HG02588 (cell line): Measurements from ENCODE around the gene SOBP.

ENCODE experiments used
- ATAC-seq: cut with Tn5 transposase; IDR thresholded peaks from one replicate; pipeline ENCODE4 v1.9.1; 2021; ENCODE audit warnings: mild to moderate bottlenecking, moderate library complexity; ENCODE audit not compliant: unreplicated experiment

Gene SOBP

DNA sequence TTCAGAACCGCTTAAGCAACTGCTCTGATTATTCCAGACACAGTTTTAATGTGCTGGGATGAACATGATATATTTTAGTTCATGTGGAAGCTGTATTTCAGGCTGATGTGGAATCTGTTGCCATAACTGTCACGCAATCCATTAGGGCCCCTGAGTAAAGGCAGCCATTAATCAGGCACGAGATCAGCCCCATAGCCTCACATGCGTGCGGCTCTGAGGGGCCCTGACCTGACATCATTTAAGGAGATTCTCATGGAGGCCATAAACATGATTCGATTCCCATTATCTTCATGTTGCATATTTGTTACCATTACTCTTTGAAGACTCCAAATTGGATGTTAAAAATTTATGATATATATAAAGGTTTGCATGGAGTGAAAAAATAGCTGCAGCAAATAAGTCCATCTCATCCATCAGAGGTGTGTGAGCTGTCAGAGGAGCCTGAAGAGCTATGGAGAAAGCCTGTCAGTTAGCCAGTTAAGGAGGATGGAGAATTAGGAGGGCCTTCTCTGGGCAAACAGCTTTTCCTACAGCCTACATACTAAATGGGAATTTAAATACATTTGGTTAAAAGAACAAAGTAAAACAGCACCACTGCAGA, 89.6 kb downstream of the SOBP start:
- ATAC-seq: no peak

DNA sequence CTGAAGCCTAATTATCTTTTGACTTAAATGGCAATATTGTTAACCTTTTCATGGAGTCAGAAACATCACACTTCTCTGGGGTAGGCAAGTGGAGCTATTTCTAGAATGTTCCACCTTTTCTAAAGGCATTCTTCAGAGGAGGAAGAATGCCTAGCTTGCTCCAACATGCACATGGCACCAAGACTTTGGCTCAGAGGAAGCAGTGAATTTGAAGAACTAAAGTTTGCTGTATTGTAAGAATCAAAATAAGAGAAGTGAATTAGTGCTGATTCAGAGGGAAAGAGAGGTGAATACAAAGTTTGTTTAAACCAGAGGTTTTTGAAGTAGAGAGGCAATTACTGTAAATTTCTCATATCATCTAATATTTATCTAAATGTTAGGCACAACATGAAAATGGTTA, 92.2 kb downstream of the SOBP start:
- ATAC-seq: no peak

- ATAC-seq: no peak
Measured at GRCh38 chr6:107584726-107585125, 94.8 kb downstream of the SOBP start.

DNA sequence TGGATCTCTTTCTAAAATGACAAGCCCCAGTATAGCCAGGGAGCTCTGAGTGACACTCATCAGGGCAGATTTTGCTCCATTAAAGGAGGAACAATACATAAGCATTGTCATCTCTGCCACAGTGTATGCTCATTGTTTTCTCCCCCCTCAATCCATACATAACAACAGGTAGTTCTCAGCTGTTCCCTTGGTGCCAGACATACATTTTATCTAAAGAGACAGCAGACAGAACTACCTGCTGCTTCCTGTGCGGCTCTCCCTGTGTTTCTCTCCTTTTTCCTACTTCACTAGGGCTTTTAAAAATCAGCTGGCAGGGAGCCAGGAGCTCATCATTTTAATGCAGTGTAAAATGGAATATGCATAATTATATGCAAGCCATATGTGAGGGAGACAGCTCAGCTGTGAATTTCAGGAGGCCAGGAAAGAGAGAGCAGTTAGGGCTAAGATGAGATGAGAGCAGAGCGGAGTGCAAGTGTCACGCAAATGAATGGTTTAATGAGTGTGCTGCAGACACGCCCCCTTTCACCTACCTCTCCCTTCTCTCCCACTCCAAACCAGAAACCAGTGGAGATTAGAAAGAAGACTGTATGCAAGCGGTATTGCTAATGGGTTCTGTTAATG, 96.0 kb downstream of the SOBP start:
- ATAC-seq: no peak

DNA sequence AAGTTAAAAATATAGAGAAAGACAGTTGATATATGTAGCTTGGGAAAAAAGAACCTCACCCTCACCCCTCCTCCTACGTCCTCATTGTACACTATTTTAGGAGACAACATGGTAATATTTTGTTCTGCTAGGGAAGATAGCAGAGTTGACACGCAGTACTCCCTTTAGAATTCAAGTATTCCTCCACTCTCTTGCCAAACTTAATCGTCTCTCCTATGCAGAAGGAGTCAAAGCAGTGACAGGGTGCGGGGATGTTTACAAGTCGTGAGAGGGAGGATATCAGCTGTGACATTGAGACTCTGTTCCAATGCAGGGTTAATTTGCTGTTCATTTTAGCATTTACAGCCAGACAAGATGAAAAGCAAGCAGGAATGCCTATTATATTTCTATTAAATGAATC, 97.5 kb downstream of the SOBP start:
- no peak for ATAC-seq

DNA sequence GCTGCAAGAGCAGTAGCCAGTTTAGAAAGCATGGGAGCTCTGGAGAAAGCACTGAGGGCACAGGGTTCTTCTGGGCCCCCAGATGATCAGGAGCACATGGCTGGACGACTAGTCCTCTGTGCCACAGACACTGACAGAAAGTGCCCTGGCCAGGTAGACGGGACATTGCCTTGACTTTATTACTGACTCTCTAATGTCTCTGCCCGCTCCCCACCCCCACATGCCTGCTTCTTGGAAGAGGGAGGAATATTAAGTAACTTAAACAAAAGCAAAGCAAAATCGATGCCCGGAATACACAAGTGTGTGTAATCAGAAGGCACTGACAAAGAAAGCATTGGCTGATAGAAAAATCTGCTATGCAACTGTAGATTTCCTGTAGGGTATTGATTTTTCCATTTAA, 99.3 kb downstream of the SOBP start:
- ATAC-seq: no peak

DNA sequence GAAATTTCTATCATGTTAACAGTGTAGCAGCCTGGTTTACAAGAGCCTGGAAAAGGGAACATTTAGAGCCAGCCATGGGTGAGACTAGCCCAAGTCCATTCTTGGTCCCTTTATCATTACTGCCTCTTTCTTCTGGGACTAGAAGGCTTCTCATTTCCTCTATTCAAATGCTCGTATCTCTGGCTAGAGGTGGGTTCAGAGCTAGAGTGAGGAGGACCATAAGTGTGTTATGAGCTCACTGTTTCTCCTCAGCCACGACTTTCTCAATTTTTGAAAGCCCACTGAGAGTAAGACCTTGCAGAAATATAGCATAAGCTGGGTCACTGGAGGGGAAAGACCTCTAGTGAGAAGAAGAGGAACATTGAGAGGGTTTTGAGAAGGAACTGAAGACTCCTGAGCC, 100.0 kb downstream of the SOBP start:
- no peak for ATAC-seq

DNA sequence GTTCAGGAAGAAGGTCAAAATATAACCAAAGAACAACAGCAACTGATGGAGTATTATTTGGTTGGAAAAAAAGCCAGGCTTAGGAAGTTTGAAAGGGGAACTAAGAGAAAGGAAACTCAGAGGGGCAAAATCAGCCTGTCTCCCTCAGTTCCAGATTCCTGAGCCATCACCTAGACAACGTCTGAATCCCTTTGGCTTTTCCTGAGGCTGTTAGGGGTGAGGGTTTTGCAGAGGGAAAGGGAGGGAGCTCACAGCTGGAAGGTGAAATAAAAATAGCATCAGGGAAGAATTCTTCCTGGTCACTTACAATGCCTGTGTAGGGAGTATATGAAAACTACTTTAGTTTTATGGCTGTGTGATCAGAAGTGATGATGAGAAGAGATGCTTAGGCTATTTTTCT, 100.5 kb downstream of the SOBP start:
- no peak for ATAC-seq

- ATAC-seq: no peak
Measured at GRCh38 chr6:107591346-107591745, 101.4 kb downstream of the SOBP start.

GRCh38 chr6:107592806-107593205, 102.9 kb downstream of the SOBP start:
- ATAC-seq: no peak

- no peak for ATAC-seq
Measured at GRCh38 chr6:107594736-107595135, 104.8 kb downstream of the SOBP start.

DNA sequence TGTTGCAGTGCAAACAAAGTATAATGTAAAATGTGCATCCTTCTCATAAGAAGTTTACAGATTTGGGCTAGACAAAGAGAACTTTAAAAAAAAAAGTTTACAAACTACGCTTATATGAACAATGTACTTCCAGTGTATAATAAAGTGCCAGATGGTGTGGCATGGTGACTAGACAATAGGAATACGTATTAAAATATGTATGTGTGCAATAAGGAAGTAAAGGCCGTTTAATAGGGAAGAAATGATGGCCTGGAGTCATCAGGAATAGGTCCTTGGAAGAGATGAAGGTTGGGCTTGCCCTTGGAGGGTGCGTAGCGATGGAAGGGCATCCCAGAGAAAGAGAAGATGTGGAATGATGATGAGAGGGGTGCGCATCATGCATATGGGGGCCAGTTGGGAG, 108.2 kb downstream of the SOBP start:
- no peak for ATAC-seq

DNA sequence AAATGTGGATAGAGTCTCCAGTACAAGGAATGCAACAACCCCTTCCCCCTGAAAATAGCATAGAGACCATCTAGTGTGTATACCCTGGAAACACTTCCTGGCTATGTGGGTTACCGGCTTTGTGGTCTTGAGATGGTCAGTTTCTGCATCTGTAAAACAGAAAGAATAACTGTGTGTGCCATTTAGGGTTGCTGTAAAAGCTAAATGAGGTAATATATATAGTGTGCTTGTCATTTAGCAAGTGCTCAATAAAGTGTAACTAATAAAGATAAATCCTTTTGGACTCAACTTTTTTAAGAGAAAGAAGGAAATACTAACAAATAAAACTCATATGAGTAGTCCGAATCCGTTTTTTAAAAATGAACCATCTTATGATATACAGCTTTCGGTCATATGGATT, 109.1 kb downstream of the SOBP start:
- no peak for ATAC-seq

- no peak for ATAC-seq
Measured at GRCh38 chr6:107600121-107600520, 110.2 kb downstream of the SOBP start.

DNA sequence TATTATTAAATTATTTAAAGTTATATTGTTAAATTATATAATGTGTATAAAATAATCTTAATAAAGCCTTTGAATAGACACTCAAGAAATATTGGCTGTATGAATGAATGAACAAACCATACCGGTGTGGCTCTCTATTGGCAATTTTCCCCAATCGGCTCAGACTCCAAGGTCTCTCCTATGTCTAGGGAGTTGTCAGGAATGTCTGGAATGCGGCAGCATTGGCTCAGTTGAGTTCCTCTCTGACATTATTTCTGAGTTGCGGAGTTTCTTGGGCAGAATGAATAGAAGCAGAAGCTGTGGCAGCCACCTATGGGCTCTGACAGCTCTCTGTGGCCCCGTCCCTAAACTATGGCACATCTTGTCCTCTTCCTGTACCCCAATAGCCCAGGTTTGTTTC, 111.0 kb downstream of the SOBP start:
- no peak for ATAC-seq

DNA sequence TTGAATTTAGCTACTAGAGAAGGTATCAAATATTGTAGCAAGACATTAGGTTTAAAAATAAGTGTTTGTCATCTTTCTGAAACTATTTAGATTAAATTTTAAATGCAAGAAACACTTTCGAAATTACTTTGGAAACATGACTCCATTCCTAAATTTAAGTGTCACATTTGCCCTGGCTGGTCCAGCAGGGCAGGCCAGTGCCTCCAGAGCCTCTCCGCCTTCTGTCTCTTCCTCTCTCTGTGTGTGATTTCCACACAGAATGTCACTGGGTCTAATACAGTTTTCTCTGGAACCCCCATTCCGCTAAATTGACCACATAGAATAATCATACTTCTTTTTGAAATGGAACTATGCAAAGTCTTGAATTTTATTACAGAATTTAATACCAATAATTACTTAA, 111.5 kb downstream of the SOBP start:
- ATAC-seq: no peak

DNA sequence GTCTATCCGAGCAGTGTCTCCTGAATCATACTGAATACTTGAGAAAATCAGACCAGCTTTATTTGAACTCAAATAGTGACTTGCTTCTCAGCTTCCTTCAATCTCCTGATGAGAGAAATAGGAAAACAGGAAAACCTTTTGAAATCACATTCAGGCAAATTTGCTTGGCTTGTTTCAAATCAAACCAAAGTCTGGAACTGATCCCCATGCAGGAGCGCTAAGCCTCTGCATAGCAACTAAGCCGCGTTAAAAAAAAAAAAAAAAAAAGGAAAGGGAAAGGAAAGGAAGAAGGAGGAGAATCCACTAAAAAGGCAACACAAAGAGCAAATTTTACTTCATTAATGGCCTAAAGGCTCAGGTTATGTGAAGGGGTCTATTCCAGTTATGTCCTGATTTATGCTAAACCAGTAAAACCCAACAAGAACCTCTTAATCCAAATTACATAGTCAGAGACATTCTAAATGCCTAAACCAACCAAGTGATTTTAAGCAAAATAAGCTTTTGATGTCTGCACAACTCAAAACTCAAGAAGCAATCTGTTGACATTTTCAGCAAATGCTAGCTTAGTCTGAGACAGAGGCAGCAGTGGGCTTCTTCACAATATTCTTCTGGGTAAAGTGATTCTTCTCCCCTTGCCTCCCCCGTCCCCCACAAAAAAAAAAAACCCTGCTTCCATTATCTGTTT, 112.5 kb downstream of the SOBP start:
- ATAC-seq: no peak

DNA sequence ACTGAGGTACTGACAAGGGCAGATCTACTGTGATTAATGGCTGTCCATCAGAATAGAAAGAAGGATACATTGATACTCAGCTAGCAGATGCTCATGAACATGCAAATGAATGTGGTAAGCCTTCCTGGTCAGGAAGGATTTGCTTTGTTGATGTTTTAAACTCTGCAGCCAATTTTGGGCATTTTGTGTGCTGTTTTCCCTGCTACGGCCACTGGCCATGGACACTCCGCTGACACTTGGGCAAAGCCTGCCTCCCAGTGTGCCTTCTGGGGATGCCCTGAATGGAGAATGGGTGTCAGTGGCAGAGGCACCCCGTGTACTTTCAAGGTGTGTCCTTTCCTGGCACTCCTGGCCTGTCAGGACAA, 113.1 kb downstream of the SOBP start:
- no peak for ATAC-seq

DNA sequence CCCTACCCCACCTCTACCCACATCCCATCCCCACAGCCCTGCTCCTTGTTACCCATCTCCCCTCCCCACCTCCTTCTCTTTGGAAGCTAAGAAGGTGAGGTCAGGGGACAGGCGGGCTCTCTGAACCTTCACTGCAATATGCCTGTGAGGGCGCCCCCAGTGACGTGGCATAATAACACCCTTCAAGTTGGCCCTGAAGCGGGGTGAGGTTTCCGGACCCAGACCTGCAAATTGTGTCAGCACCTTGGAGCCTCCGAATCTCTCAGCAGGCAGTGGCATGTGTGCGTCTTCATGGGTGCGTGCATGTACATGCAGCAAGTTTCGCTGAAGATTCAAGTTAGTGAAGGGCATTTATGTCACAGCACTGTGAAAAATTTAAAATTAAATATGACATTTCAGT, 114.6 kb downstream of the SOBP start:
- ATAC-seq: no peak

DNA sequence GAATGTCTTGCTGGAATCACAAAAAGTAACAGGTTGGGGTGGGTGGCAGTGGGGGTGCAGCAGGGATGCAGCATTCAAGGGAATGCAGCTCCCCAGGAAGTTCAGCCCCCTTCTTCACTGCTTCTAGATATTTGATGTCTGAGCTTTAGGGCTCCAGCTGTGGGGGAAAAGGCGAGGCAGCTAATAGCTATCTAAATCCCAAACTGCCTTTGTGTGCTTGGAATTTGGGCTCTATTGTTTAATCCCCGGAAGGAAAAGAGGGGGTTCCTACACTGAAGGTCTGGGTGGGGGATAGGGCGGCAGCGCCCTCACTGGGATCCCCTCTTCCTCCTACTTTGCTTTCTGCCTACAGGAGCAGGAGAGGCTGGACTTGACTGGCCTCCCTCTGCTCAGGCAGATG, 116.5 kb downstream of the SOBP start:
- no peak for ATAC-seq

- ATAC-seq: no peak
Measured at GRCh38 chr6:107607116-107607515, 117.2 kb downstream of the SOBP start.

DNA sequence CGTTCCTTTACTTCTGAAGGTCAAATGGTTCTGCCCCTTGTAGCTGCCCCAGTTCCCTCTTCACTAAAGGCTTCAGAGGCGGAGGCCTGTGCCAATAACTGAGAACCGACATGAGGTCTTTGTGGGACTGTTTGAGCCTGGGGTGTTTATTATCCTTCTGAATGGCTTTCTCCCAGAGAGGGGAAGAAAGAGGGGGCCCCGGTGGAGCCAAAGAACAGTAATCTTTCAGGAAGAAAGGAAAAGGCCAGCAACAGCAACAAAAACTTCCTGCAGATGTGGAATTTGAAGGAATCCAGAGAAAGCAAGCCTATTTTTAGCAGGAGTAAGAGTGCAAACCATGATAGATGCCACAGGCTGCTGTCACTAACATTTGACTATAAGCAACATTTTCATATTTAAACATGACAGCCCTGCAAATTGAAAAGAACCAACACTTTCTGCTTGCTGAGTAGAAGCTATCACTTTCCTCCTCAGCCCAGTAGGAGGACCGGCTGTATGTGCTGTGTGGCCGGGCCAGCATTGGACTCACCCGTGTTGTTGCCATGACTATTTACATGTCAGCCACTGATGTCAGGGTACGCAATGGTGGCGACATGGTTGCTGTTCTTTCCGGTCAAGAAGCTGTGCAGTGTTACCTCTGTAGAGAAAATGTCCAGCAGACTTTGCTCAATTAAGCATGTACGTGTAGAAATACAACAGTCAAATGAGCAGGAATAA, 121.3 kb downstream of the SOBP start:
- ATAC-seq: no peak
